ENCODE results near the gene AGBL4.

DNA sequence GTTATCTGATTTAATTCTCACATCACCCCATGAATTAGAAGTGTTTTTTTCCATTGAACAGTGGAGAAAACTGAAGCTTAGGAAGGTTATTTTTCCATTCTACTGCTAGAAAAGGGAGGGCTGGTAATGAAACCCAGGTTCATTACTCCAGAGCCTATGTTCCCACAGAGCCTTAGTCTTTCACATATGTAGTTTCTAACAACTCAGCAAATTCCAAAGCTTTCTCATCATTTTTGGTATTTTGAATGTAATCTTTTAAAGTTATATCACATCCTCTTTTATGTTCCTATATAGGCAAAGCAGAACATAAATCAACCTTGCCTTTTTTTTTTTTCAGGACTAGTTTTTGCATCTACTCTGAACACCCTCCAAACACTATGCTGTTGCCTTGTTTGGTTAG is 1115.1 kb downstream of the AGBL4 start:
- no peak for TF ChIP-seq MAX (IDR thresholded peaks at IDR 0.05)
- TF ChIP-seq RAD21 (IDR thresholded peaks at IDR 0.05; ENCODE audit: low read depth): no peak
- no peak for TF ChIP-seq CREB1 (IDR thresholded peaks at IDR 0.05; ENCODE audit: low read depth)
- TF ChIP-seq TCF12 (IDR thresholded peaks at IDR 0.05; ENCODE audit: low read depth): no peak
- TF ChIP-seq TEAD4 (IDR thresholded peaks at IDR 0.05): no peak
- TF ChIP-seq TAF1 (IDR thresholded peaks at IDR 0.05; ENCODE audit: low read depth): no peak
- TF ChIP-seq REST (IDR thresholded peaks at IDR 0.05; ENCODE audit: low read depth): no peak
- TF ChIP-seq NFIC (IDR thresholded peaks at IDR 0.05): no peak
- TF ChIP-seq YY1 (IDR thresholded peaks at IDR 0.05; ENCODE audit: low read depth): no peak

All from Ishikawa (cell line).